Measurements from ENCODE around the gene SOX13. TPM values are rescaled to one million over a fixed set of nuclear protein-coding genes. Genes with fewer than 3 reads are reported as not detected.

SOX13 gene
- total and polyA plus RNA-seq, 9 of the 15 experiments (the other 6 are each of a cell fraction or from before 2014, with no cell fraction given): 0.03 to 0.35 (median 0.06) TPM; not detected in 5

DNA sequence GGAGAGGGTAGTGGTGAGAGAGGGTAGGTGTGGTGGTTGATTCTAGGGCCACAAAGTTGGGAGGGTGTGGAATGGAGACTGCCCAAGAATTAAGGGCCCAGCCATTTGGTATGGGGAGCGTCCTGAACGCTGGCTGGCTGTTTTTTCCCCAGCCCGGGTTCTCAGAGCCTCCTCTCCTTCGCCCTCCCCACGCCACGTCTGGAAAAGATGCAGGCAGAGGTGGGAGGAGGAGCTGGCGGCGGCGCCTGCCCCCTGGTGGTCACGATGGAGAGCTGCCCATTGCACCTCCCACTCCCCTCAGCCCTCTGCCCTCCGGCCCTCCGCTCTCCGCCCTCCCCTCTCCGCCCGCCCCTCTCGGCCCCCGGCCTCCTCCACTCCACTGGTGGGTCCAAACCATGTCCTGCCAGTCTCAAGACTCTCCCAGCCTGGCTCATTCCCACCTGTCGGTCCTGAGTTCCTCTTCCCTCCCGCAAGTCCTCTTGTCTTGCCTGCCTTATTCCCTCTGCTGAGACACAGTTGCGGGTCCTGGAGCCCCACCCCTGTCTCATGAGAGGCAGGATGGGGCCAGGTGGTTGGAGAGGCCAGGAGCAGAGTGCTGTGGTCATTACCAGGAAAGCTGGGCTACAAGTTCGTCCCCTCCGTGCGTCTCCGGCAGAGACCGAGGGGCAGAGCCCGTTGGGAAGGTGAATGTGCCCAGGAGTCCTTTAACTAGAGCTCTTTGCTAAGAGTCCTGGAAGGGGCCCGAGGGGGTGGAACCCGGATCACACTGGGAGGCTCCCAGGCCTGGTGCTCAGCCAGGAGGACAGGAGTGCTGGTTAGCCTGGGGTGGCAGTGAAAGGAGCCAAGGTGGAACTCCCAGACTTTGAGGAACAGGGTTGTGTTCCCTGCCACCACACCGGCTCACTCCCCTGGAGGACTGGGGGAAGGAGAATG, 56.3 kb downstream of the SOX13 start (continued):
- TF ChIP-seq, protein P1, sequence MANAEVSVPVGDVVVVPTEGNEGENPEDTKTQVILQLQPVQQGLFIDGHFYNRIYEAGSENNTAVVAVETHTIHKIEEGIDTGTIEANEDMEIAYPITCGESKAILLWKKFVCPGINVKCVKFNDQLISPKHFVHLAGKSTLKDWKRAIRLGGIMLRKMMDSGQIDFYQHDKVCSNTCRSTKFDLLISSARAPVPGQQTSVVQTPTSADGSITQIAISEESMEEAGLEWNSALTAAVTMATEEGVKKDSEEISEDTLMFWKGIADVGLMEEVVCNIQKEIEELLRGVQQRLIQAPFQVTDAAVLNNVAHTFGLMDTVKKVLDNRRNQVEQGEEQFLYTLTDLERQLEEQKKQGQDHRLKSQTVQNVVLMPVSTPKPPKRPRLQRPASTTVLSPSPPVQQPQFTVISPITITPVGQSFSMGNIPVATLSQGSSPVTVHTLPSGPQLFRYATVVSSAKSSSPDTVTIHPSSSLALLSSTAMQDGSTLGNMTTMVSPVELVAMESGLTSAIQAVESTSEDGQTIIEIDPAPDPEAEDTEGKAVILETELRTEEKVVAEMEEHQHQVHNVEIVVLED (CRISPR knock-in tag; IDR thresholded peaks at IDR 0.05): no peak
- TF ChIP-seq ZNF175 (CRISPR knock-in tag; IDR thresholded peaks at IDR 0.05; ENCODE audit: low read depth) (no peak), CXXC5 (CRISPR knock-in tag; IDR thresholded peaks at IDR 0.05) (0 out of 2 replicates have a peak, but pooled peaks have one; percentile 22), ZNF707 (CRISPR knock-in tag; conservative IDR thresholded peaks at IDR 0.05) (no peak), CEBPB (tag; IDR thresholded peaks at IDR 0.05) (no peak), CBX1 (IDR thresholded peaks at IDR 0.05; ENCODE audit: low read depth) (no peak), SMC3 (conservative IDR thresholded peaks at IDR 0.05; ENCODE audit: insufficient read depth, low read depth, low read length) (peak; percentile 87), RAD51 (IDR thresholded peaks at IDR 0.05; ENCODE audit: borderline replicate concordance, low read depth) (no peak), ZNF57 (CRISPR knock-in tag; IDR thresholded peaks at IDR 0.05) (no peak), MAFG (tag; conservative IDR thresholded peaks at IDR 0.05) (no peak), KLF16 (IDR thresholded peaks at IDR 0.05) (0 out of 2 replicates have a peak, but pooled peaks have one; percentile 34), FIP1L1 (IDR thresholded peaks at IDR 0.05; ENCODE audit: low read depth, low read length, poor library complexity, severe bottlenecking) (no peak), ZNF586 (CRISPR knock-in tag; conservative IDR thresholded peaks at IDR 0.05) (no peak), HDGF (IDR thresholded peaks at IDR 0.05) (no peak), SAFB (IDR thresholded peaks at IDR 0.05; ENCODE audit: borderline replicate concordance, low read depth, low read length) (no peak), POLR2AphosphoS5 (IDR thresholded peaks at IDR 0.05; ENCODE audit: control insufficient read depth, insufficient read depth, low read depth, low read length) (no peak), RBM39 (optimal IDR thresholded peaks at IDR 0.05; ENCODE audit: low read depth, low read length) (no peak)
- TF ChIP-seq, protein P2, sequence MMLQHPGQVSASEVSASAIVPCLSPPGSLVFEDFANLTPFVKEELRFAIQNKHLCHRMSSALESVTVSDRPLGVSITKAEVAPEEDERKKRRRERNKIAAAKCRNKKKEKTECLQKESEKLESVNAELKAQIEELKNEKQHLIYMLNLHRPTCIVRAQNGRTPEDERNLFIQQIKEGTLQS (IDR thresholded peaks at IDR 0.05): no peak
- TF ChIP-seq, protein P2 (CRISPR knock-in tag; conservative IDR thresholded peaks at IDR 0.05): no peak
- TF ChIP-seq, protein P3, sequence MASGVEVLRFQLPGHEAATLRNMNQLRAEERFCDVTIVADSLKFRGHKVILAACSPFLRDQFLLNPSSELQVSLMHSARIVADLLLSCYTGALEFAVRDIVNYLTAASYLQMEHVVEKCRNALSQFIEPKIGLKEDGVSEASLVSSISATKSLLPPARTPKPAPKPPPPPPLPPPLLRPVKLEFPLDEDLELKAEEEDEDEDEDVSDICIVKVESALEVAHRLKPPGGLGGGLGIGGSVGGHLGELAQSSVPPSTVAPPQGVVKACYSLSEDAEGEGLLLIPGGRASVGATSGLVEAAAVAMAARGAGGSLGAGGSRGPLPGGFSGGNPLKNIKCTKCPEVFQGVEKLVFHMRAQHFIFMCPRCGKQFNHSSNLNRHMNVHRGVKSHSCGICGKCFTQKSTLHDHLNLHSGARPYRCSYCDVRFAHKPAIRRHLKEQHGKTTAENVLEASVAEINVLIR (CRISPR knock-in tag; IDR thresholded peaks at IDR 0.05): no peak
- TF ChIP-seq, protein P4, sequence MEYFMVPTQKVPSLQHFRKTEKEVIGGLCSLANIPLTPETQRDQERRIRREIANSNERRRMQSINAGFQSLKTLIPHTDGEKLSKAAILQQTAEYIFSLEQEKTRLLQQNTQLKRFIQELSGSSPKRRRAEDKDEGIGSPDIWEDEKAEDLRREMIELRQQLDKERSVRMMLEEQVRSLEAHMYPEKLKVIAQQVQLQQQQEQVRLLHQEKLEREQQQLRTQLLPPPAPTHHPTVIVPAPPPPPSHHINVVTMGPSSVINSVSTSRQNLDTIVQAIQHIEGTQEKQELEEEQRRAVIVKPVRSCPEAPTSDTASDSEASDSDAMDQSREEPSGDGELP (CRISPR knock-in tag; IDR thresholded peaks at IDR 0.05; ENCODE audit: borderline replicate concordance): no peak
- TF ChIP-seq, protein P5, sequence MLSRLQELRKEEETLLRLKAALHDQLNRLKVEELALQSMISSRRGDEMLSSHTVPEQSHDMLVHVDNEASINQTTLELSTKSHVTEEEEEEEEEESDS (CRISPR knock-in tag; IDR thresholded peaks at IDR 0.05): no peak
